Right cardiac atrium (tissue), 5 donors: Measurements from ENCODE around the gene CBR3. TPM values are rescaled to one million over a fixed set of nuclear protein-coding genes. Genes with fewer than 3 reads are reported as not detected.

Source experiments
- ATAC-seq, 2 donors: fragments of 200-7000 bp; cut with Tn5 transposase; one replicate each; pipeline versions ENCODE4 v1.8.0 to v1.9.1; 2020; ENCODE audit warnings: moderate library complexity in 2 of 2, mild to moderate bottlenecking in 1 of 2
- DNase-seq, 3 donors: peaks; one replicate each; pipeline ENCODE4 v3.0.0-alpha.2; 2020
- H3K27ac ChIP-seq: one replicate; pipeline ENCODE4 v1.5.1; 2013; ENCODE audit warnings: mild to moderate bottlenecking, low read length, control low read depth, moderate library complexity
- H3K27me3 ChIP-seq: one replicate; pipeline ENCODE4 v1.6.1; 2013; ENCODE audit not compliant: control insufficient read depth, insufficient read depth
- H3K4me1 ChIP-seq: one replicate; pipeline ENCODE4 v1.6.1; 2013; ENCODE audit warnings: low read length; ENCODE audit not compliant: control insufficient read depth, insufficient read depth
- H3K4me3 ChIP-seq: one replicate; pipeline ENCODE4 v1.5.1; 2013; ENCODE audit warnings: low read length, control low read depth
- H3K9me3 ChIP-seq: one replicate; pipeline ENCODE4 v1.6.1; 2013; ENCODE audit warnings: low read length; ENCODE audit not compliant: control insufficient read depth
- WGBS: extraction: QIAGEN DNeasy Blood & Tissue Kit; methylation state at CpG from one replicate; pipeline ENCODE4 v1.1.7; 2013; 5-methylcytosine and 5-hydroxymethylcytosine counted together
- intact Hi-C, 4 donors: fragments of 100-400 bp; cut with DNase I; formaldehyde crosslinking; loops; one replicate each; pipeline versions ENCODE4 v1.11.0 to v1.14.0; 2022 to 2023
- polyA plus RNA-seq: library from polyadenylated mRNA; stranded (reverse); fragments of 200-250 nt; gene quantifications from one replicate; pipeline ENCODE4 v1.2.3, GENCODE V29; 2013
- total RNA-seq, 4 donors: library from RNA; stranded (reverse); fragmentation: NEBNext Ultra II Directional; extraction: Animal tissue kit (Norgen Biotek cat#: 25700); gene quantifications; one replicate each; pipeline ENCODE4 v1.2.1, GENCODE V29; 2021
- donor health status: healthy with polysubstance abuse.
- donor health status: DM: no; HTN: yes; CAD: no.
- donor health status: DM: no; HTN: no; CAD: no.
- donor health status: DM: no; HTN: yes; CAD: no; lungs with severe emphysema.
- donor health status: DM: yes; HTN: yes; CAD: no.

Gene CBR3
- total and polyA plus RNA-seq, 5 donors, result 3.1 to 6.2 (median 3.9) TPM

DNA sequence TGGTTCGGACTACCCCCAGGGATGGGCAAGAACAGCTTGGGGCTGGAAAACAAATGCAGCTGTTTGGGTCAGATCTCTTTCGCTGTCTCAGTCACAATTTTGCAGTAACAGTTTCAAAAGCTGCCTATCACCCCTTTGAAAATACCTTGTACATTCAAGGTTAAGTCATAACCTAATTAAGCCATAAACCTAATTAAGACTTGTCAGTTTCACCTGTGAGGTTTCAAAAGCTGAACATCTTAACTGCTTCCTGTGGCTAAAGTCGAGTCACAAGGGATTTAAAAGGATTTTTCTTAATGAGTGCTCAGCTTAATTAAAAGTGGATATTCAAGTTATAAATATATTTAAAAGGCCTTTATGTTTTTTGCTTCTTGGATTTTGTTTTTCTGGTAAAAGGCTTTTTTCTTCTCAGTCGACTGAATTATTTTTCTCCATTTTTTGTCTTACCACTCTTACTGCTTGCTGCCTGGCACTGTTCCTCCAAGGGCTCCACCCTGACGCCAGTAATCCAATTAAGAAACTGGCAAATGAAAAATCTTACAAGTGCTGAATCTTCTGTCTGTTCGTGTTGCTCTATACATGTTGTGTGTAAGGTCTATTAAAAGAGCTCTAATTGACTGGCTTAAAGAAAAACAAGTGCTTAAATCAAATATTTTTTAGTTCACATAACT, 33.8 kb upstream of the CBR3 start:
- Histone ChIP-seq H3K4me1 (peaks cover 1% of the 10 kb centered on the region), H3K9me3 (no peaks in the 10 kb centered on the region), H3K27me3 (no peaks in the 10 kb centered on the region), H3K27ac (no peak overlapping the region), H3K4me3 (no peak overlapping the region)
- DNase-seq (no peak), ATAC-seq (no peak)
- 68% methylated on average over 6 of the region's 6 CpGs for WGBS
- intact Hi-C loops, result no loop called here

DNA sequence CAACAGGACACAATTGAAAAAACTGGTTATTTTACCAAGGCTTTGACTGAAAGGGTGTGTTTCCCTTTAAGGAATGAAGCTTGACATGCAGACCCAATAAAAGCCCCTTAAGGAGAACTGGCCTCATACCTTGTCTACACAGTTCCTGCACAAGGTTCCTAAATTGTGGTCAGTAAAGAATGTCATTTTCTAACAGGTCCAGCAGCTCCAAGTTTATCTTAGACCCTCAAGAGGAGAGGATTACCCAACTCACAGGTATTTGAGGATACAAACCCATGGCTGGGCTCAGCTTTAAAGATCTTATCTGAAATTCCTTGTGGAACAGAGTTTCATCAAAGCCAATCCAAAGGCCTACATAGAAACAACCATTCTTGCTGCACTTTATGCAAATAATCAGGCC, 31.4 kb upstream of the CBR3 start:
- H3K9me3 ChIP-seq, result no peaks in the 10 kb centered on the region
- no peak overlapping the region for H3K27ac ChIP-seq
- no peaks in the 10 kb centered on the region for H3K27me3 ChIP-seq
- ATAC-seq (no peak), DNase-seq (no peak)
- no peaks in the 10 kb centered on the region for H3K4me1 ChIP-seq
- intact Hi-C loops, result no loop called here
- H3K4me3 ChIP-seq, result no peak overlapping the region

DNA sequence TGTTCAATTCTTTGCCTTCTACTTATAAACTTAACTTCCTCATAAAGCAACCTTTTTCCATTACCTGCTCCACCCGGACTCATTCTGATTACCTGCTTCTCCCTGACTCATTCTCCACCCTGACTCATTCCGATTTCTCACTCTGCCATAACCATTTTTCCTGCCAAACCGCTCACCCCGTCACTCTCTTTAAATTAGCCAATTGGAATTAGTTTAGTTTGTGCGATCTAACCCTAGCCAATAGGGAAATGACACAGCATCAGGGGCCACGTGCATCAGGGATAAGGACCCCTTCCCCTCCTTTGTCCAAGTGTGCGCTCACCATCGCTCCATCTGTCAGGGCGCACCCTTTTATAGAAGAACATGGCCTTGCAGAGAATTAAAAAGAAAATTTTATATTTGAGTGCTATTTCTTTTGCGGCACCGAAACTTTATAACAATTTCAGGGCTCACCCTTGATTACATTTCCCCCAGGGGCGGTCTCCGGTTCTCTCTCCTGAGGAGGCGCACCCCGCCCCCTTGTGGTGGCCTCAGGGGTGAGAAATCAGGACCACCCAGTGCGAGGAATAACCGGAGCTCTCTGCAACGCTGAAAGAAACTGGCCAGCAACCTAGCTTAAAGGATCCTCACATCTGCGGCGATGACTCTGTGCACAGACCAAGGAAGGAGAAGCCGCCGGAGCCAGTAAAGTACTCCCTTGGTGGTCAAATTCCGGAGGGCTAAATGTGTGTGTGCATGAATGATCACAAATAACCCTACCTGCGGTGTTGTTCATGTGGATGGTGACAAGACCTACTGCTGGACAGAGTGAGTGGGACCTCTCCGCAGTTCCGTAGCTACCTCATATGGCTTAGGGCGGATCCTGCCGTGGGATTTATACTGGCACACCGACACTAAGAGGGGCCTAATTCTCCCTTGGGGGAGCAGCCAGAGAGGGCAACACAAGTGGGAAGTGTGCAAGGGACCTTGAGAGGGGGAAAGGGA, 30.3 kb upstream of the CBR3 start:
- Histone ChIP-seq H3K27me3 (no peaks in the 10 kb centered on the region), H3K4me3 (peak overlapping the region; percentile 27), H3K4me1 (no peaks in the 10 kb centered on the region), H3K9me3 (no peaks in the 10 kb centered on the region), H3K27ac (no peak overlapping the region)
- intact Hi-C loops, result no loop called here
- DNase-seq, result peak; percentile 61 to 86 (median 84)
- 21% methylated on average over 29 of the region's 29 CpGs for WGBS
- ATAC-seq, result peak; percentile 40 to 41

DNA sequence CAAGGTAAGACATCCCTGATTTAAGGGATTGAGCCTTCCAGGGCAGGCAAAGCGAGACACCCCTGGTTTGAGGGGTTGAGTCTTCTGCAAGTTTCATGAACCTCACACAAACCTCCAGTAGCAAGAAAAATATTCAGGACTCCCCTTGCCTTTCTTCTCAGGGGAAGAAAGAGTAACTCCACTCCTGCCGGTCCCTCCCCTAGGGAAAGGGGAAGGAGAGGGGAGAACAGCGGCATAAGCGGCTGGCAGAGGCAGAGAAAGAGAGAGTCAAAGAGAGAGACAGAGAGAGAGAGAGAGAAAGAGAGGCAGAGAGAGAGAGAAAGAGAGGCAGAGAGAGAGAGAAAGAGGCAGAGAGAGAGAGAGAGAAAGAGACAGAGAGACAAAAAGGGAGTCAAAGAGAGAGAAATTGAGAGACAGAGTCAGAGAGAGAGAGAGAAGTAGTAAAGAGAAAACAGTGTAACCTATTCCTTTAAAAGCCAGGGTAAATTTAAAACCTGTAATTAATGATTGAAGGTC, 29.5 kb upstream of the CBR3 start:
- intact Hi-C loops, result no loop called here
- DNase-seq (no peak), ATAC-seq (no peak)
- Histone ChIP-seq H3K27me3 (no peaks in the 10 kb centered on the region), H3K27ac (no peak overlapping the region), H3K4me3 (no peak overlapping the region), H3K4me1 (no peaks in the 10 kb centered on the region), H3K9me3 (no peaks in the 10 kb centered on the region)
- 54% methylated on average over 4 of the region's 4 CpGs for WGBS

DNA sequence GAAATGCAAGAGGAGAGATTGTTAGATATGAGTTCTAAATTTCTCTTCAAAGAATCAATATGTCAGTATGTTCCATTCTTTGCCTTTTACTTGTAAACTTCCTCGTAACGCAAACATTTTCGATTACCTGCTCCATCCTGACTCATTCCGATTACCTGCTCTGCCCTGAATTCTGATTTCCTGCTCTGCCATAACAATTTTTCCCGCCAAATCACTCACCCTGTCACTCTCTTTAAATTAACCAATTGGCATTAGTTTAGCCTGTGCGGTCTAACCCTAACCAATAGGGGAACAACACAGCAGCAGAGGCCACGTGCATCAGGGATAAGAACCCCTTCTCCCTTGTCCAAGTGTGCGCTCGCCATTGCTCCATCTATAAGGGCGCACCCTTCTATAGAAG, 25.0 kb upstream of the CBR3 start:
- Histone ChIP-seq H3K27me3 (no peaks in the 10 kb centered on the region), H3K4me1 (no peaks in the 10 kb centered on the region), H3K27ac (no peak overlapping the region), H3K9me3 (no peaks in the 10 kb centered on the region), H3K4me3 (no peak overlapping the region)
- ATAC-seq (no peak), DNase-seq (no peak)
- 94% methylated on average over 10 of the region's 10 CpGs for WGBS
- intact Hi-C loops, result loop anchor here in 1 of 4 donors (10.0 kb wide), 1 partner anchor 45 kb away; the partner anchor contains the start of gene SETD4

DNA sequence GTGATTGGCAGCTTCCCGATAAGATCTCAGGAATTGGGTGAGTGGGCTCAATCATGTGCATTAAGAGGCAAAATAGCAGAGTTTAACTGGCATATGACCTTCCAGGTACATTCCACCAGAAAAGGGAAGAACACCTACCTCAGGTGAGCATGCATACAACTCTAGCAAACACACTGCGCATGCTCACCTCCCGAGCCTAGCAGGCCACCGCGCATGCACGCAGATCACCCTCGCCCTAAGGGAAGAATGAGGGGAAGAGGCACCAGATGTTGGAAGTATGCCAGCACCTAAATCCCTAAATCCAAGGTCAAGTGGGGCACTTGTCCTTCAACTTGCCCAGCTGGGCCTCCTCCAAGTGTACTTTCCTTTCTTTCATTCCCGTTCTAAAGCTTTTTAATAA, 23.6 kb upstream of the CBR3 start:
- Histone ChIP-seq H3K27ac (no peak overlapping the region), H3K9me3 (no peaks in the 10 kb centered on the region), H3K4me3 (no peak overlapping the region), H3K4me1 (no peaks in the 10 kb centered on the region), H3K27me3 (no peaks in the 10 kb centered on the region)
- 91% methylated on average over 8 of the region's 8 CpGs for WGBS
- no peak for ATAC-seq
- no peak for DNase-seq
- intact Hi-C loops, result loop anchor here in 1 of 4 donors (10.0 kb wide), 1 partner anchor 46 kb away; the partner anchor contains the start of gene SETD4

DNA sequence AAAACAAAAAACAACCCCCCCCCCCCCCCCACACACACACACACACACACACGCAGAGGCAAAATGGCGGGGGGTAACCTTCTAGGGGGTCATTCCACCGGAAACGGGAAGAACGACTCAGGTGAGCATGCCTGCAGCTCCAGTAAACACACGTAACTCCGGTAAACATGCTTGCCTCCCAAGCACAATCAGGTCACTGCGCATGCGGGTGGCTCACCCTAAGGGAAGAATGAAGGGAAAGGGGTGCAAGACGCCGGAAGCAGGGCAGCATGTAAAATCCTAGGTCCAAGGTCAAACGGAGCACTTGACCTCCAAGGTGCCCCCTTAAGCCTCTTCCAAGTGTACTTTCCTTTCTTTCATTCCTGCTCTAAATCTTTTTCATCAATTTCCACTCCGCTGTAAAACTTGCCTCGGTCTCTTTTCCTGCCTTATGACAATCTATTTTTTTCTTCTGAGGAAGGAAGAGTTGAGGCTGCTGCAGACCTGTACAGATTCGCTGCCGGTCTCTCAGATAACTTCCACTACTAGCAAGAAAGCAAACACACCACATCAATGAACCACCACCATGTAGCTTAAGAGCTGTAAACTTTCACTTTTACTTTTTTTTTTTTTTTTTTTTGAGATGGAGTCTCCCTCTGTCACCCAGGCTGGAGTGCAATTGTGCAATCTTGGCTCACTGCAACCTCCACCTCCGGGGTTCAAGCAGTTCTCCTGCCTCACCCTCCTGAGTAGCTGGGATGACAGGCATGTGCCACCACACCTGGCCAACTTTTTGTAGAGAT, 21.0 kb upstream of the CBR3 start:
- no peaks in the 10 kb centered on the region for H3K9me3 ChIP-seq
- intact Hi-C loops, result loop anchor here in 1 of 4 donors (10.0 kb wide), 1 partner anchor 49 kb away; the partner anchor contains the start of gene SETD4
- no peak overlapping the region for H3K27ac ChIP-seq
- H3K4me3 ChIP-seq, result no peak overlapping the region
- no peaks in the 10 kb centered on the region for H3K4me1 ChIP-seq
- DNase-seq (peak in 1 of 3 donors; percentile 55), ATAC-seq (peak in 1 of 2 donors; percentile 7)
- H3K27me3 ChIP-seq, result no peaks in the 10 kb centered on the region
- WGBS, result 66% methylated on average over 17 of the region's 17 CpGs

DNA sequence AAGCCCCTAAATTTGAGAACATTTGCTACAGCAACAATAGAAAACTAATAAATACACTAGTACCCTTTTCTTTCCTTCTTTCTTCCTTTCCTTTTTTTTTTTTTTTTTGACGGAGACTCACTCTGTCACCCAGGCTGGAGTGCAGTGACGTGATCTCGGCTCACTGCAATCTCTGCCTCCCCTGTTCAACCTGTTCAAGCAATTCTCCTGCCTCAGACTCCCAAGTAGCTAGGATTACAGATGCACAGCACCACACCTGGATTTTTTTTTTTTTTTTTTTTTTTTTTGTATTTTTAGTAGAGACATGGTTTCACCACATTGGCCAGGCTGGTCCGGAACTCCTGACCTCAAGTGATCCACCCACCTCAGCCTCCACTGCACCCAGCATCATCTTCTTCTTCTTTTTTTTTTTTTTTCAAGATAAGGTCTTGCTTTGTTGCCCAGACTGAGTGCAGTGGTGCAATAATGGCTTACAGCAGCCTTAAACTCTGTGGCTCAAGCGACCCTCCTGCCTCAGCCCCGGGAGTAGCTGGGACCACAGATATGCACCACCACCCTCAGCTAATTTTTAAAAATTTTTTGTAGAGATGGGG, 19.6 kb upstream of the CBR3 start:
- 90% methylated on average over 6 of the region's 6 CpGs for WGBS
- Histone ChIP-seq H3K27me3 (no peaks in the 10 kb centered on the region), H3K27ac (no peak overlapping the region), H3K4me1 (no peaks in the 10 kb centered on the region), H3K9me3 (no peaks in the 10 kb centered on the region), H3K4me3 (no peak overlapping the region)
- ATAC-seq, result no peak
- no peak for DNase-seq
- intact Hi-C loops, result loop anchor here in 1 of 4 donors (10.0 kb wide), 1 partner anchor 50 kb away; the partner anchor contains the start of gene SETD4

DNA sequence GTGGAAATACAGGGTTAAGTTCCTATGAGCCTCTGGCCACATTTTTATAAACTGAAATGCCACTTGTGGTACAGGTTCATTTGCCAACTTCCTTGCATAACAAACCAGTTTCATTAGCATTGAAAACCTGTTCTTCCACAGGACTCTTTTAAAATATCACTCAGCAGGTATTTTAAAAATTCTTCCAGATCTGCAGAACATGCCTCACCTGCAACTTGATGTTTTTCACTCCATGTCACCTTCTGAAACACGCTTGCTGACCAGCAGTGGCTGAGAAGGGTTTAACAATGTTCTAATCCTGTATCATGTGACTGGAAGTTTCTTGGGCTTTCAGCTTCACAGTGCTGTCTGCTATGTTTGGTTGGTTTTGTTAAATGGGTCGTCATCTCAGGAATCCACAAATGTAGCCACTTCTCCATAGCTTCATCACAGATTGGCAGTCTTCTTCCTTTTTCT, 17.6 kb upstream of the CBR3 start:
- H3K4me3 ChIP-seq, result no peak overlapping the region
- ATAC-seq (no peak), DNase-seq (no peak)
- WGBS, result 81% methylated on average over 2 of the region's 2 CpGs
- H3K9me3 ChIP-seq, result no peaks in the 10 kb centered on the region
- H3K27ac ChIP-seq, result no peak overlapping the region
- H3K4me1 ChIP-seq, result no peaks in the 10 kb centered on the region
- intact Hi-C loops, result loop anchor here in 1 of 4 donors (10.0 kb wide), 1 partner anchor 53 kb away; the partner anchor contains the start of gene SETD4
- no peaks in the 10 kb centered on the region for H3K27me3 ChIP-seq

DNA sequence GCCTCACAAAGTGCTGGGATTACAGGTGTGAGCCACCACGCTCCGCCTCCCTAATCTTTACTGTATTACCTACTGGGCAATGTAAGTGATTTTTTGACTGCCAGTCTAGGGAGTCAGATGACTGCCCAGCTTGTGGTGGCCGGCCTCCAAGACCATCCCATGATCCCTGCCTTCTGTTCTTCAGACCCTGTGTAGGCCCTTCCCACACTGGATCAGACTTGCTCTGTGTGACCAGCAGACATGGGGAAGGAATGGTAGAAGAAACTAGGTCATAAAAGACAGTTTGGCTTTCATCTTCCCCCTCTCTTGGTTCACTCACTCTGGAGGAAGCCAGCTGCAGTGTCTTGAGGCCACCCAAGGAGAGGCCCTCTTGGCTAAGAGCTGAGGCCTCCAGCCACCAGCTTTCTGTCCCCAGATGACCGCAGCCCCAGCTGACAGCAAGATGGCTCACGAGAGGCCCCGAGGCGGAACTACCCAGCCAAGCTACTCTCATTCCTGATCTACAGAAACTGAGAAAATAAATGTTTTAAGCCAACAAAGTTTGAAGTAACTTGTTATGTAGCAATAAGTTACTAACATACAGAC, 14.5 kb upstream of the CBR3 start:
- DNase-seq (peak; percentile 66 to 80 (median 78)), ATAC-seq (peak; percentile 66 to 79)
- intact Hi-C loops, result no loop called here
- no peak overlapping the region for H3K27ac ChIP-seq
- no peaks in the 10 kb centered on the region for H3K9me3 ChIP-seq
- no peak overlapping the region for H3K4me3 ChIP-seq
- no peaks in the 10 kb centered on the region for H3K4me1 ChIP-seq
- H3K27me3 ChIP-seq, result no peaks in the 10 kb centered on the region
- 74% methylated on average over 7 of the region's 7 CpGs for WGBS
